ENCODE results near the gene CD3D.

DNA sequence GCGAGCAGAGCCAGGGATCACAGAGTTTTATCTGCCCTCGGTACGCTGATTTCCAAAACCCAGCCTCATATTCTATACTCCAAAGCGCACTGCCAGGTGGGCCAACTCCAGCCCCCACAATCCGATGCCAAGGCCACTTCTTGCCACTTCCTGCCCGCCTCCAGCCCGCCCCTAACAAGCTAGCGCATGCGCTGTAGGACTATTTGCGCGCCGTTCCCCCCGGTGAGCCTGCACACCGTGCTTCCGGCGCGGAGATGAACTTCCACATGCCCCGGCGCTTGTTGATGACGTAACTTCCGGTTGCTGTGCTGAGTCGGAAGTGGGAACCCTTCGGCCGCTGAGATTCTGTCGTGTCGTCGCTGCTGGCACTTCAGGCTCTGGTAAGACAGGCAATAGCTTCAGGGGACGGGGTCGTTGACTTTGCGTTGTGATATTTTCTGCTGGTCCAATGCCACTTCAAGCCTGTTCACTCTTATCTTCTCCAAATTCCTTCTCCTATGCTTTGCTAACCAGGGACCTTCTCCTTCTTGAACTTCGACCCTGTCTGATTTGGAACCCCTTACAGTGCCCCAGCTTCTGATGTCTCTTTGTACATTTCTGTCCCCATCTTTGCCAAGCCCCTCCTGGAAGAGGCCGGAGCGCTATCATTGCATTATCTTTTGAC is 16.9 kb upstream of the CD3D start, which contains the start of gene UBE4A:
- TF ChIP-seq, protein P1, sequence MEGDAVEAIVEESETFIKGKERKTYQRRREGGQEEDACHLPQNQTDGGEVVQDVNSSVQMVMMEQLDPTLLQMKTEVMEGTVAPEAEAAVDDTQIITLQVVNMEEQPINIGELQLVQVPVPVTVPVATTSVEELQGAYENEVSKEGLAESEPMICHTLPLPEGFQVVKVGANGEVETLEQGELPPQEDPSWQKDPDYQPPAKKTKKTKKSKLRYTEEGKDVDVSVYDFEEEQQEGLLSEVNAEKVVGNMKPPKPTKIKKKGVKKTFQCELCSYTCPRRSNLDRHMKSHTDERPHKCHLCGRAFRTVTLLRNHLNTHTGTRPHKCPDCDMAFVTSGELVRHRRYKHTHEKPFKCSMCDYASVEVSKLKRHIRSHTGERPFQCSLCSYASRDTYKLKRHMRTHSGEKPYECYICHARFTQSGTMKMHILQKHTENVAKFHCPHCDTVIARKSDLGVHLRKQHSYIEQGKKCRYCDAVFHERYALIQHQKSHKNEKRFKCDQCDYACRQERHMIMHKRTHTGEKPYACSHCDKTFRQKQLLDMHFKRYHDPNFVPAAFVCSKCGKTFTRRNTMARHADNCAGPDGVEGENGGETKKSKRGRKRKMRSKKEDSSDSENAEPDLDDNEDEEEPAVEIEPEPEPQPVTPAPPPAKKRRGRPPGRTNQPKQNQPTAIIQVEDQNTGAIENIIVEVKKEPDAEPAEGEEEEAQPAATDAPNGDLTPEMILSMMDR (IDR thresholded peaks at IDR 0.05; ENCODE audit: poor library complexity): no peak
- TF ChIP-seq EZH2 (IDR thresholded peaks at IDR 0.05; ENCODE audit: borderline replicate concordance) (no peak), EZH2phosphoT487 (IDR thresholded peaks at IDR 0.05; ENCODE audit: low read depth, severe bottlenecking, unreplicated experiment) (no peak)
